ENCODE measurements around the gene CRIM1. TPM values are rescaled to one million over a fixed set of nuclear protein-coding genes. Genes with fewer than 3 reads are reported as not detected.

CRIM1 gene
- total and polyA plus RNA-seq, 2 of the 8 experiments (the other 6 are each of a cell fraction or from before 2014, with no cell fraction given), result 9.4 to 28.4 TPM

DNA sequence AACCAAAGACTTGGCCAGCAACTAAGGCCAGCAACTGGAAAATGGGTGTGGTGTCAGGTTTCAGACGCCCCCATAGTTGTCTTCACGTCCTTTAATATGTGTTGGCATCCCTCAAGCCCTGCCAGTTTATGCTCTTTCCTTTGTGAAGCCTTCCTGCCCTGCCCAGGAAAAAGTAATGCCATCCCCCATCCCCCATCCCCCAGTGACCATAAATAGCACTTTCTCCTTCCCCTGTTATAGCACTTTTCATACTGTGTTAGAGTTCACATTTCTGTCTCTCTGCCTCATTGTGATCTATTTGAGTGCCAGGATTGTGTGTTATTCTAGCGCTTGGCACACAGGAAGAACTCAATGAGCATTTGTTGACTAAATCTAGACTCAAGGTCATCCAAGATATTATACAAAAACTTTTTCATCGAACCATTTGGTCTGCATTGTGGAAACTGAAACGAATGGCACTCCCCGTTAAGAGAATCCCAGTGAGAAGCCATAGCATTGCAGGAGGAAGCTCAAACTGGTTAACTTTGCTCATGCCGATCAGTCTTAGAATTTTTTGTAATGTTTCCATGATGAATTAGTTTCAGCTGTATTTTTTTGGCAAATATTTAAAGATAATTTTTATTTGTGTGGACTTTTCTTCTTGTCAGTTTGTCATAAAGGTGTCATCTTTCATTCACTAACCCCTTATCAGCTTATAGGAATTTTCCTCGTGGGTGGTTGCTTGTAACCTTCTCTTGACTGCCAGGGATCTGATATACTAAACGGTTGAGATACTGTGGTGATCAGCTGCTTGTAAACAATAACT is 15.7 kb downstream of the CRIM1 start:
- Histone ChIP-seq H3K27ac (ENCODE audit: low read depth, low read length) (no peak overlapping the region), H2BK5ac (ENCODE audit: low read depth, low read length) (peak overlapping the region; percentile 55; the same call in 1 of the 2 replicates), H3K79me1 (ENCODE audit: low read depth, low read length) (peaks cover 7% of the 10 kb centered on the region; the same call in 1 of the 2 replicates), H4K91ac (replicated peaks; ENCODE audit: insufficient read length, low read length) (peak overlapping the region; percentile 30), H3K4me3 (ENCODE audit: extremely low read depth in 1 of 4, insufficient read depth in 2 of 4, low read depth in 3 of 4, low read length in 4 of 4) (peak overlapping the region in 1 of 4 experiments; percentile 21; a peak in 1 of 8 replicates), H3K9me3 (ENCODE audit: insufficient read depth in 2 of 2, low read depth in 1 of 2, low read length in 1 of 2) (no peaks in the 10 kb centered on the region), H3K23ac (ENCODE audit: insufficient read length) (no peak overlapping the region), H2BK12ac (ENCODE audit: low read depth, low read length) (peak overlapping the region; percentile 75), H3K4me1 (replicated peaks in 1 of 4; ENCODE audit: control insufficient read depth in 3 of 4, insufficient read depth in 4 of 4, low read length in 3 of 4) (peaks cover 15 to 52% (median 45%) of the 10 kb centered on the region in 4 experiments), H3K36me3 (ENCODE audit: control insufficient read depth in 2 of 4, insufficient read depth in 4 of 4, low read length in 3 of 4) (no peaks in the 10 kb centered on the region), H3K14ac (ENCODE audit: insufficient read length) (no peak overlapping the region), H2BK120ac (replicated peaks; ENCODE audit: low read depth, low read length) (peak overlapping the region; percentile 38), H3K27me3 (replicated peaks in 1 of 4; ENCODE audit: control insufficient read depth in 3 of 4, extremely low read depth in 1 of 4, insufficient read depth in 3 of 4, low read length in 3 of 4) (no peaks in the 10 kb centered on the region), H3K4ac (replicated peaks; ENCODE audit: insufficient read length, low read depth, low read length) (no peak overlapping the region), H3K9ac (replicated peaks in 1 of 4; ENCODE audit: extremely low read depth in 1 of 4, low read depth in 3 of 4, low read length in 3 of 4) (no peak overlapping the region; a peak in 1 of 7 replicates), H3K4me2 (ENCODE audit: insufficient read depth in 1 of 2, low read depth in 2 of 2, low read length in 2 of 2) (peak overlapping the region; percentile 21 to 25; a peak in 3 of 4 replicates), H4K5ac (ENCODE audit: insufficient read length, low read depth, low read length) (no peak overlapping the region), H3K79me2 (ENCODE audit: control insufficient read depth in 1 of 2, insufficient read depth in 2 of 2, low read length in 2 of 2) (peaks cover 42 to 100% of the 10 kb centered on the region in 2 experiments), H2AFZ (ENCODE audit: low read length) (no peak overlapping the region), H2BK20ac (ENCODE audit: low read length) (no peak overlapping the region), H3K56ac (replicated peaks; ENCODE audit: insufficient read length, low read depth, low read length) (no peak overlapping the region), H3K23me2 (ENCODE audit: low read depth, low read length) (no peaks in the 10 kb centered on the region; the same call in 1 of the 2 replicates), H2BK15ac (ENCODE audit: low read length) (no peak overlapping the region), H2AK5ac (ENCODE audit: low read depth, low read length) (peak overlapping the region; percentile 34; the same call in 1 of the 2 replicates), H4K20me1 (replicated peaks in 1 of 2; ENCODE audit: control insufficient read depth in 1 of 2, insufficient read depth in 2 of 2, low read length in 2 of 2) (peaks cover 0 to 9% of the 10 kb centered on the region in 2 experiments), H3K18ac (ENCODE audit: extremely low read depth, low read length) (no peak overlapping the region), H4K8ac (ENCODE audit: extremely low read depth, insufficient read depth, low read length) (no peak overlapping the region)
- 57% methylated on average over 9 of the region's 9 CpGs; no CpG with 5 or more reads in 1 of the 2 experiments for WGBS, 2 experiments (ENCODE audit: extremely low coverage in 1 of 2, insufficient coverage in 1 of 2, insufficient read length in 1 of 2, insufficient replicate concordance in 2 of 2, low coverage in 1 of 2, low lambda C conversion rate in 2 of 2, missing lambda C conversion rate in 1 of 2)
- no peak for DNase-seq (ENCODE audit: low read depth in 1 of 2, low spot score in 2 of 2)
- POLR2A ChIA-PET (ENCODE audit: partially characterized antibody), result interaction anchor here (0.9 to 2.2 kb wide), 5 partner anchors 10 to 91 kb away, joined by 3 to 6 read pairs (median 5); partner anchors contain the start of gene CRIM1
- TF ChIP-seq EGR1 (IDR thresholded peaks at IDR 0.05; ENCODE audit: borderline replicate concordance, low read depth, low read length) (peak; percentile 38; the same call in 1 of the 2 replicates), CTBP2 (IDR thresholded peaks at IDR 0.05; ENCODE audit: borderline replicate concordance, insufficient read depth, insufficient read length, low read length) (no peak)
- no peak for FAIRE-seq
- CTCF ChIA-PET (ENCODE audit: partially characterized antibody), result interaction anchor here (0.6 to 2.7 kb wide), 10 partner anchors 12 to 136 kb away, joined by 3 to 11 read pairs (median 4); partner anchors contain the start of gene CRIM1
